ENCODE data around the gene PHACTR3.

- TF ChIP-seq CTCF (IDR thresholded peaks at IDR 0.05; ENCODE audit: extremely low read depth in 1 of 2, insufficient read depth in 1 of 2, low read depth in 1 of 2, low read length in 2 of 2) (no peak), EZH2 (IDR thresholded peaks at IDR 0.05; ENCODE audit: borderline replicate concordance, low read depth, low read length, severe bottlenecking) (no peak), MAX (IDR thresholded peaks at IDR 0.05; ENCODE audit: insufficient read depth, insufficient read length) (no peak), POLR2A (IDR thresholded peaks at IDR 0.05; ENCODE audit: low read depth, low read length) (no peak), GATA2 (IDR thresholded peaks at IDR 0.05; ENCODE audit: insufficient read depth, insufficient read length, low read depth, low read length) (no peak), POLR2AphosphoS5 (IDR thresholded peaks at IDR 0.05; ENCODE audit: insufficient read depth, low read depth, low read length) (no peak), FOS (IDR thresholded peaks at IDR 0.05; ENCODE audit: borderline replicate concordance, insufficient read depth, low read length) (no peak), MYC (IDR thresholded peaks at IDR 0.05; ENCODE audit: low read depth, low read length) (no peak)
These were observed 150.2 kb downstream of the PHACTR3 start for GRCh38 chr20:59754551-59754950.
